Measurements from ENCODE around the gene DNASE1.

DNASE1 gene

GRCh38 chr16:3696425-3697218 lies 42.1 kb downstream of the DNASE1 start:
- no peak for DNase-seq (ENCODE audit: low spot score)

GRCh38 chr16:3698941-3699340 lies 44.5 kb downstream of the DNASE1 start:
- no peak for DNase-seq (ENCODE audit: low spot score)

- no peak for DNase-seq (ENCODE audit: low spot score)
These were observed 47.0 kb downstream of the DNASE1 start for GRCh38 chr16:3701531-3701930.

GRCh38 chr16:3702082-3702481 lies 47.6 kb downstream of the DNASE1 start:
- no peak for DNase-seq (ENCODE audit: low spot score)

- DNase-seq (ENCODE audit: low spot score) = no peak
These were observed 51.9 kb downstream of the DNASE1 start for GRCh38 chr16:3706253-3707012.
